ENCODE results near the gene GABRG3. TPM values are rescaled to one million over a fixed set of nuclear protein-coding genes. Genes with fewer than 3 reads are reported as not detected.

The GABRG3 gene
- total and polyA plus RNA-seq, 11 donors: not detected

DNA sequence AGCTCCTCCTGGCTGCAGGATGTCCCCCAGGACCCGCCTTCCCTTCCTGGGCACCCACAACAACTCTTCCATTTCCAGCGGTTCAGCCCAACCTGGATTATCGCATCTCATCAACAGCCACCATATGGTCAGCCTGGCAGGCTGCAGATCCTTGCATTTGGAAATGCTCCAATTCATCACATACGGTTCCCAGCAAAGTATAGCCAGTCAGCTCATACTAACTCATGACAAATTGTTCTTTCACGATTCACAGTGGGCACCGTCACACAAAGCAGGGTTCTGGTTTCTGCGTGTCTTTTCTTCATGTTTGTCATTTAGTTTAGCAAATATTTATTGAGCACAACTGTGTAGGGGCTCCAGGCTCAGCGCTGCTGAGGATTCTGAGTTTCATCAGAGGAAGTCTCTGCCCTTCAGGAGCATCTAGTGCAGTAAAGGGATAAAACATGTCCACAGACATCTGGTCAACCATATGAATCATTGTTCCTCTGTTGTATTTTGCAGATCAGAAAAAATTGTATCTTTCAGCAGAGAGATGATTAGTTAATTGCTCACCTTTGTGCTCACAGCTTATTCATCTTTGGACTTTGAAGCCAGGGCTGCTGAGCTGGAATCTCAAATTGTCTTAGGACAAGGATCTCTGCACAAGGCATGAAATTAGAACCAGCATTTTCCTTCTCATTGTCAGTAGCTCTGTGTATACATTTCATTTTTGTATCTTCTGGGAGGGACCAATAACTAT, 125.1 kb downstream of the GABRG3 start:
- Histone ChIP-seq H3K36me3 (no peaks in the 10 kb centered on the region), H3K27ac (no peak overlapping the region), H3K4me3 (no peak overlapping the region), H3K4me1 (no peaks in the 10 kb centered on the region), H3K9me3 (no peaks in the 10 kb centered on the region), H3K27me3 (no peaks in the 10 kb centered on the region)
- TF ChIP-seq, protein P1, sequence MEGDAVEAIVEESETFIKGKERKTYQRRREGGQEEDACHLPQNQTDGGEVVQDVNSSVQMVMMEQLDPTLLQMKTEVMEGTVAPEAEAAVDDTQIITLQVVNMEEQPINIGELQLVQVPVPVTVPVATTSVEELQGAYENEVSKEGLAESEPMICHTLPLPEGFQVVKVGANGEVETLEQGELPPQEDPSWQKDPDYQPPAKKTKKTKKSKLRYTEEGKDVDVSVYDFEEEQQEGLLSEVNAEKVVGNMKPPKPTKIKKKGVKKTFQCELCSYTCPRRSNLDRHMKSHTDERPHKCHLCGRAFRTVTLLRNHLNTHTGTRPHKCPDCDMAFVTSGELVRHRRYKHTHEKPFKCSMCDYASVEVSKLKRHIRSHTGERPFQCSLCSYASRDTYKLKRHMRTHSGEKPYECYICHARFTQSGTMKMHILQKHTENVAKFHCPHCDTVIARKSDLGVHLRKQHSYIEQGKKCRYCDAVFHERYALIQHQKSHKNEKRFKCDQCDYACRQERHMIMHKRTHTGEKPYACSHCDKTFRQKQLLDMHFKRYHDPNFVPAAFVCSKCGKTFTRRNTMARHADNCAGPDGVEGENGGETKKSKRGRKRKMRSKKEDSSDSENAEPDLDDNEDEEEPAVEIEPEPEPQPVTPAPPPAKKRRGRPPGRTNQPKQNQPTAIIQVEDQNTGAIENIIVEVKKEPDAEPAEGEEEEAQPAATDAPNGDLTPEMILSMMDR (IDR thresholded peaks at IDR 0.05): no peak
- TF ChIP-seq POLR2A (IDR thresholded peaks at IDR 0.05): no peak
- ATAC-seq: no peak
- WGBS, 4 donors: 56 to 73% (median 63%) methylated on average over 8 of the region's 8 CpGs
- no peak for DNase-seq
- intact Hi-C loops (cut with DNase I): no loop called here

DNA sequence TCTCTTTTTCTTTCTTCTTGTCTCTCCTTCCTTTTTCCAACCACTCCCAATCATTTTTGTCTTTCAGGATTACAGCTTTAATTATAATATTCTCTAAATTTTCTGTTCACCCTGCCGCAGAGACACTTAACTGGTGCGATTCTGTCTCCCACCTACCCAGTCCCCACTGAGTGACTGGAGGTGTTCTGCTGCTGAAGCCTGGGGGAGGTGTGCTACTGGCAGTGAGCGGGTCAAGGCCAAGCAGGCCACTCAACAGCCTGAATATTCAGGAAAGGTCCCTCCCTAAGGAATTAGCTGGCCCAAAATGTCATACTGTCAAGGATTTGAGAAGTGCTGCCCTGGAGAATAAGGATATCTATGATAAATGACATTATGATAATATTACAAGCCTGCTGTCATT, 126.5 kb downstream of the GABRG3 start:
- intact Hi-C loops (cut with DNase I): no loop called here
- Histone ChIP-seq H3K9me3 (no peaks in the 10 kb centered on the region), H3K4me1 (no peaks in the 10 kb centered on the region), H3K27ac (no peak overlapping the region), H3K36me3 (no peaks in the 10 kb centered on the region), H3K4me3 (no peak overlapping the region), H3K27me3 (no peaks in the 10 kb centered on the region)
- 80 to 86% (median 85%) methylated on average over 3 of the region's 3 CpGs for WGBS, 4 donors
- TF ChIP-seq POLR2A (IDR thresholded peaks at IDR 0.05): no peak
- TF ChIP-seq, protein P1 (IDR thresholded peaks at IDR 0.05): no peak
- ATAC-seq (no peak), DNase-seq (no peak)

DNA sequence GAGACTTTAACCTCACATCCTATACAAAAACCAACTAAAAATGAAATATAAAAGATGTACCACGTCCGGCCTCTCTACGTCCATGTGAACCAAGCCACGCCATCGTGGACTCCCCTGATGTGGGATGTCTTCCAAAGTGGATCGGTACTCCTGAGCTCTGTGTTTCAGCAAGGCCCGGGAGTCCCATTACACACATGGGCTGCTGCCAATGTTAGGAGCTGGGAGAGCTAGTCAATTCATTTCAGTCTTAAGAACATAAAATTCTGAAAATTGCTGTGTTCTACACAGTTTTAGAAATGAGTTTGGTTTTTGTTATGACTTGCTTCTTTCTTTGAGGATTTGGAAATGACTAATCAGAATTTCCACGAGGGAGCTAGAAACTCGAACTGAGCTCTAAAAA, 131.0 kb downstream of the GABRG3 start:
- ATAC-seq (no peak), DNase-seq (no peak)
- no peak overlapping the region for H3K27ac ChIP-seq
- no peaks in the 10 kb centered on the region for H3K36me3 ChIP-seq
- no peak overlapping the region for H3K4me3 ChIP-seq
- WGBS, 4 donors: 78 to 87% (median 81%) methylated on average over 9 of the region's 9 CpGs
- TF ChIP-seq POLR2A (IDR thresholded peaks at IDR 0.05): no peak
- TF ChIP-seq, protein P1 (IDR thresholded peaks at IDR 0.05): no peak
- no peaks in the 10 kb centered on the region for H3K9me3 ChIP-seq
- no peaks in the 10 kb centered on the region for H3K4me1 ChIP-seq
- intact Hi-C loops (cut with DNase I): loop anchor here in 1 of 10 donors (10.0 kb wide), 1 partner anchor 63 kb away; no protein-coding TSS in a partner anchor
- no peaks in the 10 kb centered on the region for H3K27me3 ChIP-seq

DNA sequence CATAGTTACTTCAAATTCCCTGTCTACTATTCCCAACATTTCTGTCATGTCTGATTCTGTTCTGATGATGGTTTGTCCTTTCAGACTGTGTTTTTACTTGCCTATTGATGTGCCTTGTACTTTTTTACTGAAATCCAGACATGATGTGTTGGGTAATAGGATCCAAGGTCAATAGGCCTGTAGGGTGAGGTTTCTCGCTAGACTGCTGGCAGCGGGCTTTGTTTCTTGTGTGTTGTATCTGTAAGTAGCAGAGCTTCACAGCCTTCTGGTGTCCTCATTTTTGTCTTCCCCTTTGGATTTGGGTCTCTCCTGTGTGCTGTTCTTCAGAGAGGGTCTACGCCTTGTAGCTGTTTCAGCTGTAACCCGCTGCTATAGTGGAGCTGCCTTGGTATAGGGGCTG, 140.3 kb downstream of the GABRG3 start:
- no peak for TF ChIP-seq POLR2A (IDR thresholded peaks at IDR 0.05)
- TF ChIP-seq, protein P1 (IDR thresholded peaks at IDR 0.05): no peak
- DNase-seq: no peak
- peaks cover 0 to under 1% (median 0%) of the 10 kb centered on the region in 12 donors for H3K9me3 ChIP-seq
- peaks cover 0 to 2% (median 0%) of the 10 kb centered on the region in 9 donors for H3K27me3 ChIP-seq
- no peaks in the 10 kb centered on the region for H3K36me3 ChIP-seq
- intact Hi-C loops (cut with DNase I): no loop called here
- no peak overlapping the region for H3K4me3 ChIP-seq
- H3K27ac ChIP-seq: no peak overlapping the region
- H3K4me1 ChIP-seq: no peaks in the 10 kb centered on the region
- ATAC-seq: no peak
- 95 to 96% (median 96%) methylated on average over 4 of the region's 4 CpGs for WGBS, 4 donors

Data from heart left ventricle (tissue), 16 donors.